ENCODE data around the gene AP5S1. TPM values are rescaled to one million over a fixed set of nuclear protein-coding genes. Genes with fewer than 3 reads are reported as not detected.

AP5S1 gene
- total and polyA plus RNA-seq, 2 of the 13 experiments (the other 11 are each of a cell fraction or from before 2014, with no cell fraction given): 7.9 to 23.2 TPM

DNA sequence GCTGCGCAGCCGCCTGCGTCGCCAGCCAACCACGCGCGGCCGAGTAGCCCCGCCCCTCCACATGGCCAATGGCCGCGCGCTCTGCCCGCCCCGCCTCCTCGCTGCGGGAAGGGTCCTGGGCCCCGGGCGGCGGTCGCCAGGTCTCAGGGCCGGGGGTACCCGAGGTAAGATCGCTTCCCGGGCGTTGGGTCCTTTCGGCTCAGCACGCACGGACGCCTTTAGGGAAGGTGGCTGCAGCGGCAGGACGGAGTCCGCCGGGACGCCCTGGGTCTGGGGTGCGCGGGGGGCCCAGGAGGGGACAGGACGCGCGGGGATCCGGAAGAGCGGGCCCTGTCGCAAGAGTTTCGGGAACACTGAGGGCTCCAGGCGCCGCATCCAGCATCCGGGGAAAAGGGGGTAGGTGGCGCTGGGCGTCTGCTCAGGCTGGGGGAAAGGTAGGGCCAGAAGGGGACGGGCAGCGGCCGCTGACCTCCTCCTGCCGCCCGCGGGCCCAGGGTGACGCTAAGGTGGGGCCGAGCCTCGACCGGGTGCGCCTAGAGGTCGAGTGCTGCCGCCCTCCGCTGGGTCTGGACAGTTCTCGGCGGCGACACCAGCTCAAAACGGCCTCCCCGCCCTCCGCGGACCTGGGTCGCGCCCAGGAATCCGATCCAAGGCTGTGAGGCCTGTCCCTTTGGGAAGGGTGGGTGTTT, 26.5 kb downstream of the AP5S1 start, which contains the start of gene MAVS (continued):
- peak; percentile 95 for TF ChIP-seq KDM5B (CRISPR knock-in tag; IDR thresholded peaks at IDR 0.05; ENCODE audit: borderline replicate concordance)
- TF ChIP-seq ZNF431 (CRISPR knock-in tag; IDR thresholded peaks at IDR 0.05; ENCODE audit: borderline replicate concordance, low read depth): peak; percentile 59
- 0 out of 2 replicates have a peak, but pooled peaks have one; percentile 91 for TF ChIP-seq NKX3-1 (CRISPR knock-in tag; IDR thresholded peaks at IDR 0.05)
- TF ChIP-seq, protein P1, sequence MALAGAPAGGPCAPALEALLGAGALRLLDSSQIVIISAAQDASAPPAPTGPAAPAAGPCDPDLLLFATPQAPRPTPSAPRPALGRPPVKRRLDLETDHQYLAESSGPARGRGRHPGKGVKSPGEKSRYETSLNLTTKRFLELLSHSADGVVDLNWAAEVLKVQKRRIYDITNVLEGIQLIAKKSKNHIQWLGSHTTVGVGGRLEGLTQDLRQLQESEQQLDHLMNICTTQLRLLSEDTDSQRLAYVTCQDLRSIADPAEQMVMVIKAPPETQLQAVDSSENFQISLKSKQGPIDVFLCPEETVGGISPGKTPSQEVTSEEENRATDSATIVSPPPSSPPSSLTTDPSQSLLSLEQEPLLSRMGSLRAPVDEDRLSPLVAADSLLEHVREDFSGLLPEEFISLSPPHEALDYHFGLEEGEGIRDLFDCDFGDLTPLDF (CRISPR knock-in tag; IDR thresholded peaks at IDR 0.05): peak; percentile 53
- TF ChIP-seq ATF7 (IDR thresholded peaks at IDR 0.05): no peak
- TF ChIP-seq ATF7 (CRISPR knock-in tag; IDR thresholded peaks at IDR 0.05): no peak
- no peak for TF ChIP-seq MIER3 (CRISPR knock-in tag; IDR thresholded peaks at IDR 0.05; ENCODE audit: borderline replicate concordance)
- TF ChIP-seq ZNF607 (CRISPR knock-in tag; IDR thresholded peaks at IDR 0.05; ENCODE audit: borderline replicate concordance): peak; percentile 93
- TF ChIP-seq STAG1 (CRISPR knock-in tag; IDR thresholded peaks at IDR 0.05): no peak; the same call in 1 of the 2 replicates
- no peak for TF ChIP-seq SETDB1 (CRISPR knock-in tag; IDR thresholded peaks at IDR 0.05; ENCODE audit: borderline replicate concordance)
- peak; percentile 94 for TF ChIP-seq KDM4B (CRISPR knock-in tag; IDR thresholded peaks at IDR 0.05)
- TF ChIP-seq WIZ (CRISPR knock-in tag; IDR thresholded peaks at IDR 0.05): peak; percentile 87
- TF ChIP-seq, protein P2, sequence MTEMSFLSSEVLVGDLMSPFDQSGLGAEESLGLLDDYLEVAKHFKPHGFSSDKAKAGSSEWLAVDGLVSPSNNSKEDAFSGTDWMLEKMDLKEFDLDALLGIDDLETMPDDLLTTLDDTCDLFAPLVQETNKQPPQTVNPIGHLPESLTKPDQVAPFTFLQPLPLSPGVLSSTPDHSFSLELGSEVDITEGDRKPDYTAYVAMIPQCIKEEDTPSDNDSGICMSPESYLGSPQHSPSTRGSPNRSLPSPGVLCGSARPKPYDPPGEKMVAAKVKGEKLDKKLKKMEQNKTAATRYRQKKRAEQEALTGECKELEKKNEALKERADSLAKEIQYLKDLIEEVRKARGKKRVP (CRISPR knock-in tag; IDR thresholded peaks at IDR 0.05): peak in 1 of 2 experiments; percentile 86; a peak in 2 of 4 replicates
- peak; percentile 61; the same call in 1 of the 2 replicates for TF ChIP-seq TGIF2 (CRISPR knock-in tag; IDR thresholded peaks at IDR 0.05)
- TF ChIP-seq NR2F2 (IDR thresholded peaks at IDR 0.05; ENCODE audit: borderline replicate concordance, low read depth): peak; percentile 24; the same call in 1 of the 2 replicates
- peak; percentile 94 for TF ChIP-seq ERF (CRISPR knock-in tag; IDR thresholded peaks at IDR 0.05)
- TF ChIP-seq, protein P3, sequence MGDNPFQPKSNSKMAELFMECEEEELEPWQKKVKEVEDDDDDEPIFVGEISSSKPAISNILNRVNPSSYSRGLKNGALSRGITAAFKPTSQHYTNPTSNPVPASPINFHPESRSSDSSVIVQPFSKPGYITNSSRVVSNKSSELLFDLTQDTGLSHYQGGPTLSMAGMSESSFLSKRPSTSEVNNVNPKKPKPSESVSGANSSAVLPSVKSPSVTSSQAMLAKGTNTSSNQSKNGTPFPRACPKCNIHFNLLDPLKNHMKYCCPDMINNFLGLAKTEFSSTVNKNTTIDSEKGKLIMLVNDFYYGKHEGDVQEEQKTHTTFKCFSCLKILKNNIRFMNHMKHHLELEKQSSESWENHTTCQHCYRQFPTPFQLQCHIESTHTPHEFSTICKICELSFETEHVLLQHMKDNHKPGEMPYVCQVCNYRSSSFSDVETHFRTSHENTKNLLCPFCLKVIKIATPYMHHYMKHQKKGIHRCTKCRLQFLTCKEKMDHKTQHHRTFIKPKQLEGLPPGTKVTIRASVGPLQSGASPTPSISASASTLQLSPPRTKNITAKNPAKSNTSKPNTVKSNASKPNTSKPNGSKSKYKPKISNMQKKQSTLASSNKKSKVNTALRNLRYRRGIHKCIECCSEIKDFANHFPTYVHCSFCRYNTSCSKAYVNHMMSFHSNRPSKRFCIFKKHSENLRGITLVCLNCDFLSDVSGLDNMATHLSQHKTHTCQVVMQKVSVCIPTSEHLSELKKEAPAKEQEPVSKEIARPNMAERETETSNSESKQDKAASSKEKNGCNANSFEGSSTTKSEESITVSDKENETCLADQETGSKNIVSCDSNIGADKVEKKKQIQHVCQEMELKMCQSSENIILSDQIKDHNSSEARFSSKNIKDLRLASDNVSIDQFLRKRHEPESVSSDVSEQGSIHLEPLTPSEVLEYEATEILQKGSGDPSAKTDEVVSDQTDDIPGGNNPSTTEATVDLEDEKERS (CRISPR knock-in tag; IDR thresholded peaks at IDR 0.05): no peak; the same call in 1 of the 2 replicates
- TF ChIP-seq ZNF792 (CRISPR knock-in tag; IDR thresholded peaks at IDR 0.05): peak; percentile 35
- TF ChIP-seq, protein P4, sequence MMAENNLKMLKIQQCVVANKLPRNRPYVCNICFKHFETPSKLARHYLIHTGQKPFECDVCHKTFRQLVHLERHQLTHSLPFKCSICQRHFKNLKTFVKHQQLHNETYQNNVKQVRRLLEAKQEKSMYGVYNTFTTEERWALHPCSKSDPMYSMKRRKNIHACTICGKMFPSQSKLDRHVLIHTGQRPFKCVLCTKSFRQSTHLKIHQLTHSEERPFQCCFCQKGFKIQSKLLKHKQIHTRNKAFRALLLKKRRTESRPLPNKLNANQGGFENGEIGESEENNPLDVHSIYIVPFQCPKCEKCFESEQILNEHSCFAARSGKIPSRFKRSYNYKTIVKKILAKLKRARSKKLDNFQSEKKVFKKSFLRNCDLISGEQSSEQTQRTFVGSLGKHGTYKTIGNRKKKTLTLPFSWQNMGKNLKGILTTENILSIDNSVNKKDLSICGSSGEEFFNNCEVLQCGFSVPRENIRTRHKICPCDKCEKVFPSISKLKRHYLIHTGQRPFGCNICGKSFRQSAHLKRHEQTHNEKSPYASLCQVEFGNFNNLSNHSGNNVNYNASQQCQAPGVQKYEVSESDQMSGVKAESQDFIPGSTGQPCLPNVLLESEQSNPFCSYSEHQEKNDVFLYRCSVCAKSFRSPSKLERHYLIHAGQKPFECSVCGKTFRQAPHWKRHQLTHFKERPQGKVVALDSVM (CRISPR knock-in tag; IDR thresholded peaks at IDR 0.05): peak; percentile 83
- TF ChIP-seq LCORL (IDR thresholded peaks at IDR 0.05): 0 out of 2 replicates have a peak, but pooled peaks have one; percentile 59
- peak; percentile 89 for TF ChIP-seq LCORL (CRISPR knock-in tag; IDR thresholded peaks at IDR 0.05)
- no peak; the same call in 1 of the 2 replicates for TF ChIP-seq TSC22D2 (CRISPR knock-in tag; IDR thresholded peaks at IDR 0.05; ENCODE audit: borderline replicate concordance)
- TF ChIP-seq, protein P5, sequence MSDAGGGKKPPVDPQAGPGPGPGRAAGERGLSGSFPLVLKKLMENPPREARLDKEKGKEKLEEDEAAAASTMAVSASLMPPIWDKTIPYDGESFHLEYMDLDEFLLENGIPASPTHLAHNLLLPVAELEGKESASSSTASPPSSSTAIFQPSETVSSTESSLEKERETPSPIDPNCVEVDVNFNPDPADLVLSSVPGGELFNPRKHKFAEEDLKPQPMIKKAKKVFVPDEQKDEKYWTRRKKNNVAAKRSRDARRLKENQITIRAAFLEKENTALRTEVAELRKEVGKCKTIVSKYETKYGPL (CRISPR knock-in tag; IDR thresholded peaks at IDR 0.05): peak; percentile 56; the same call in 1 of the 2 replicates

Data from HepG2 (cell line).